K562 (cell line): ENCODE data around the gene TRIM69. TPM values are rescaled to one million over a fixed set of nuclear protein-coding genes. Genes with fewer than 3 reads are reported as not detected.

Source experiments
- CBX1 ChIP-seq: sonication (generic); IDR thresholded peaks from 2 replicates; pipeline ENCODE4 v1.6.1; 2016; ENCODE audit warnings: antibody characterized with exemption, low read depth, mild to moderate bottlenecking
- ETV5 ChIP-seq: sonication (generic); formaldehyde crosslinking; IDR thresholded peaks from 2 replicates; pipeline ENCODE4 v1.4.0; 2020; ENCODE audit warnings: low read depth, mild to moderate bottlenecking, missing genetic modification reagents
- PHB ChIP-seq: fragments of 250-450 bp; sonication (Bioruptor Pico); IDR thresholded peaks from 2 replicates; pipeline ENCODE4 v1.5.0; 2021
- SLC30A9 ChIP-seq: fragments of 250-450 bp; sonication (Bioruptor Pico); IDR thresholded peaks from 2 replicates; pipeline ENCODE4 v1.8.0; 2022; ENCODE audit warnings: mild to moderate bottlenecking, moderate library complexity
- SMARCA4 ChIP-seq: fragments of 450-650 bp; IDR thresholded peaks from 2 replicates; pipeline ENCODE4 v1.6.1; 2016
- ZNF143 ChIP-seq: sonication (generic); formaldehyde crosslinking; IDR thresholded peaks from 2 replicates; pipeline ENCODE4 v1.9.0; 2022; ENCODE audit warnings: mild to moderate bottlenecking, missing genetic modification reagents
- ZNF232 ChIP-seq: sonication (generic); formaldehyde crosslinking; IDR thresholded peaks from 2 replicates; pipeline ENCODE4 v1.8.0; 2022; ENCODE audit warnings: mild to moderate bottlenecking, missing genetic modification reagents
- ZNF764 ChIP-seq: fragments of 250-450 bp; sonication (Bioruptor Pico); IDR thresholded peaks from 2 replicates; pipeline ENCODE4 v1.4.0; 2020; ENCODE audit warnings: low read depth, mild to moderate bottlenecking, moderate library complexity
- polyA plus RNA-seq, 8 experiments: library from polyadenylated mRNA; depleted of rRNA in 4 of 8; stranded (reverse) in 5 of 8; unstranded in 3 of 8; fragments of >200 nt; fragmentation: Nextera tagmentation in 2 of 8; fragmentation: Illumina TruSeq in 1 of 8; extraction: Ambion mirVana in 2 of 8; extraction: Trizol in 1 of 8; gene quantifications; 2 replicates each; pipeline versions ENCODE4 v1.2.1 to v1.2.3, GENCODE V29; 2011 to 2014; ENCODE audit warnings: inconsistent platforms in 1 of 8, missing spikeins in 1 of 8
- total RNA-seq, 7 experiments: library from RNA; depleted of rRNA in 6 of 7; stranded (reverse); fragments of >200 nt in 6 of 7; fragmentation: Illumina TruSeq in 2 of 7; extraction: Trizol in 2 of 7; gene quantifications; 2 replicates each; pipeline versions ENCODE4 v1.2.1 to v1.2.3, GENCODE V29; 2011 to 2021; ENCODE audit warnings: low replicate concordance in 1 of 7
- TF ChIP-seq, protein P1 (sequence below): sonication (generic); formaldehyde crosslinking; IDR thresholded peaks from 2 replicates; pipeline ENCODE4 v1.8.0; 2022; ENCODE audit warnings: missing genetic modification reagents, mild to moderate bottlenecking, borderline replicate concordance
- TF ChIP-seq, protein P2 (sequence below): fragments of 450-650 bp; IDR thresholded peaks from 2 replicates; pipeline ENCODE4 v1.6.1; 2016; ENCODE audit warnings: low read depth
- TF ChIP-seq, protein P3 (sequence below): fragments of 250-450 bp; sonication (Bioruptor Pico); IDR thresholded peaks from 2 replicates; pipeline ENCODE4 v1.8.0; 2021; ENCODE audit warnings: borderline replicate concordance, mild to moderate bottlenecking, moderate library complexity; ENCODE audit not compliant: poor library complexity, severe bottlenecking

Gene TRIM69
- total and polyA plus RNA-seq, 9 of the 15 experiments (the other 6 are each of a cell fraction or from before 2014, with no cell fraction given) = 1.0 to 4.3 (median 2.3) TPM

DNA sequence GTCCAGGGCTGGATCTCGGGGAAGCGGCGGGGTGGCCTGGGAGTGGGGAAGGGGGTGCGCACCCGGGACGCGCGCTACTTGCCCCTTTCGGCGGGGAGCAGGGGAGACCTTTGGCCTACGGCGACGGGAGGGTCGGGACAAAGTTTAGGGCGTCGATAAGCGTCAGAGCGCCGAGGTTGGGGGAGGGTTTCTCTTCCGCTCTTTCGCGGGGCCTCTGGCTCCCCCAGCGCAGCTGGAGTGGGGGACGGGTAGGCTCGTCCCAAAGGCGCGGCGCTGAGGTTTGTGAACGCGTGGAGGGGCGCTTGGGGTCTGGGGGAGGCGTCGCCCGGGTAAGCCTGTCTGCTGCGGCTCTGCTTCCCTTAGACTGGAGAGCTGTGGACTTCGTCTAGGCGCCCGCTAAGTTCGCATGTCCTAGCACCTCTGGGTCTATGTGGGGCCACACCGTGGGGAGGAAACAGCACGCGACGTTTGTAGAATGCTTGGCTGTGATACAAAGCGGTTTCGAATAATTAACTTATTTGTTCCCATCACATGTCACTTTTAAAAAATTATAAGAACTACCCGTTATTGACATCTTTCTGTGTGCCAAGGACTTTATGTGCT is 24.5 kb upstream of the TRIM69 start (continued):
- TF ChIP-seq, protein P1, sequence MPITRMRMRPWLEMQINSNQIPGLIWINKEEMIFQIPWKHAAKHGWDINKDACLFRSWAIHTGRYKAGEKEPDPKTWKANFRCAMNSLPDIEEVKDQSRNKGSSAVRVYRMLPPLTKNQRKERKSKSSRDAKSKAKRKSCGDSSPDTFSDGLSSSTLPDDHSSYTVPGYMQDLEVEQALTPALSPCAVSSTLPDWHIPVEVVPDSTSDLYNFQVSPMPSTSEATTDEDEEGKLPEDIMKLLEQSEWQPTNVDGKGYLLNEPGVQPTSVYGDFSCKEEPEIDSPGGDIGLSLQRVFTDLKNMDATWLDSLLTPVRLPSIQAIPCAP (CRISPR knock-in tag) = no peak
- TF ChIP-seq CBX1 = no peak
- no peak for TF ChIP-seq ZNF143 (CRISPR knock-in tag)
- TF ChIP-seq, protein P2, sequence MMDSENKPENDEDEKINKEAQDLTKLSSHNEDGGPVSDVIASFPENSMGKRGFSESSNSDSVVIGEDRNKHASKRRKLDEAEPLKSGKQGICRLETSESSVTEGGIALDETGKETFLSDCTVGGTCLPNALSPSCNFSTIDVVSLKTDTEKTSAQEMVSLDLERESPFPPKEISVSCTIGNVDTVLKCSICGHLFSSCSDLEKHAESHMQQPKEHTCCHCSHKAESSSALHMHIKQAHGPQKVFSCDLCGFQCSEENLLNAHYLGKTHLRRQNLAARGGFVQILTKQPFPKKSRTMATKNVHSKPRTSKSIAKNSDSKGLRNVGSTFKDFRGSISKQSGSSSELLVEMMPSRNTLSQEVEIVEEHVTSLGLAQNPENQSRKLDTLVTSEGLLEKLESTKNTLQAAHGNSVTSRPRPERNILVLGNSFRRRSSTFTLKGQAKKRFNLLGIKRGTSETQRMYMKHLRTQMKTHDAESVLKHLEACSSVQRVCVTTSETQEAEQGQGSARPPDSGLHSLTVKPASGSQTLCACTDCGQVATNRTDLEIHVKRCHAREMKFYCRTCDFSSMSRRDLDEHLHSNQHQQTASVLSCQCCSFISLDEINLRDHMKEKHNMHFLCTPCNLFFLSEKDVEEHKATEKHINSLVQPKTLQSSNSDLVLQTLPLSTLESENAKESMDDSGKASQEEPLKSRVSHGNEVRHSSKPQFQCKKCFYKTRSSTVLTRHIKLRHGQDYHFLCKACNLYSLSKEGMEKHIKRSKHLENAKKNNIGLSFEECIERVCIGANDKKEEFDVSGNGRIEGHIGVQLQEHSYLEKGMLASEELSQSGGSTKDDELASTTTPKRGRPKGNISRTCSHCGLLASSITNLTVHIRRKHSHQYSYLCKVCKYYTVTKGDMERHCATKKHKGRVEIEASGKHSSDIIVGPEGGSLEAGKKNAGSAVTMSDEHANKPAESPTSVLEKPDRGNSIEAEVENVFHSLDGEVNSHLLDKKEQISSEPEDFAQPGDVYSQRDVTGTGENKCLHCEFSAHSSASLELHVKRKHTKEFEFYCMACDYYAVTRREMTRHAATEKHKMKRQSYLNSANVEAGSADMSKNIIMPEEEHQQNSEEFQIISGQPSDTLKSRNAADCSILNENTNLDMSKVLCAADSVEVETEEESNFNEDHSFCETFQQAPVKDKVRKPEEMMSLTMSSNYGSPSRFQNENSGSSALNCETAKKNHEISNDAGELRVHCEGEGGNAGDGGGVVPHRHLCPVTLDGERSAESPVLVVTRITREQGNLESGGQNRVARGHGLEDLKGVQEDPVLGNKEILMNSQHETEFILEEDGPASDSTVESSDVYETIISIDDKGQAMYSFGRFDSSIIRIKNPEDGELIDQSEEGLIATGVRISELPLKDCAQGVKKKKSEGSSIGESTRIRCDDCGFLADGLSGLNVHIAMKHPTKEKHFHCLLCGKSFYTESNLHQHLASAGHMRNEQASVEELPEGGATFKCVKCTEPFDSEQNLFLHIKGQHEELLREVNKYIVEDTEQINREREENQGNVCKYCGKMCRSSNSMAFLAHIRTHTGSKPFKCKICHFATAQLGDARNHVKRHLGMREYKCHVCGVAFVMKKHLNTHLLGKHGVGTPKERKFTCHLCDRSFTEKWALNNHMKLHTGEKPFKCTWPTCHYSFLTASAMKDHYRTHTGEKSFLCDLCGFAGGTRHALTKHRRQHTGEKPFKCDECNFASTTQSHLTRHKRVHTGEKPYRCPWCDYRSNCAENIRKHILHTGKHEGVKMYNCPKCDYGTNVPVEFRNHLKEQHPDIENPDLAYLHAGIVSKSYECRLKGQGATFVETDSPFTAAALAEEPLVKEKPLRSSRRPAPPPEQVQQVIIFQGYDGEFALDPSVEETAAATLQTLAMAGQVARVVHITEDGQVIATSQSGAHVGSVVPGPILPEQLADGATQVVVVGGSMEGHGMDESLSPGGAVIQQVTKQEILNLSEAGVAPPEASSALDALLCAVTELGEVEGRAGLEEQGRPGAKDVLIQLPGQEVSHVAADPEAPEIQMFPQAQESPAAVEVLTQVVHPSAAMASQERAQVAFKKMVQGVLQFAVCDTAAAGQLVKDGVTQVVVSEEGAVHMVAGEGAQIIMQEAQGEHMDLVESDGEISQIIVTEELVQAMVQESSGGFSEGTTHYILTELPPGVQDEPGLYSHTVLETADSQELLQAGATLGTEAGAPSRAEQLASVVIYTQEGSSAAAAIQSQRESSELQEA = no peak
- TF ChIP-seq ZNF232 = no peak
- no peak for TF ChIP-seq SLC30A9 (CRISPR knock-in tag)
- TF ChIP-seq PHB = 0 out of 2 replicates have a peak, but pooled peaks have one; percentile 3
- TF ChIP-seq, protein P3, sequence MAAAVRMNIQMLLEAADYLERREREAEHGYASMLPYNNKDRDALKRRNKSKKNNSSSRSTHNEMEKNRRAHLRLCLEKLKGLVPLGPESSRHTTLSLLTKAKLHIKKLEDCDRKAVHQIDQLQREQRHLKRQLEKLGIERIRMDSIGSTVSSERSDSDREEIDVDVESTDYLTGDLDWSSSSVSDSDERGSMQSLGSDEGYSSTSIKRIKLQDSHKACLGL (CRISPR knock-in tag) = no peak
- TF ChIP-seq SMARCA4 = 0 out of 2 replicates have a peak, but pooled peaks have one; percentile 12
- no peak for TF ChIP-seq ZNF764
- peak; percentile 76; the same call in 1 of the 2 replicates for TF ChIP-seq ETV5 (CRISPR knock-in tag)
